Esophagus (tissue), 2 donors: ENCODE measurements around the gene PGBD2. TPM values are rescaled to one million over a fixed set of nuclear protein-coding genes. Genes with fewer than 3 reads are reported as not detected.
A peak's percentile ranks its signal among the peaks of the same experiment; 100 is the strongest.

Experiments
- H3K27ac ChIP-seq, 2 donors: one replicate each; pipeline ENCODE4 v1.5.1; 2013; ENCODE audit warnings: low read depth in 2 of 2, mild to moderate bottlenecking in 2 of 2, inconsistent platforms in 1 of 2, low read length in 1 of 2, moderate library complexity in 1 of 2
- H3K27me3 ChIP-seq, 2 donors: one replicate each; pipeline ENCODE4 v1.6.1; 2013; ENCODE audit warnings: low read length in 2 of 2, control low read depth in 1 of 2, mild to moderate bottlenecking in 1 of 2; ENCODE audit not compliant: insufficient read depth in 2 of 2, control insufficient read depth in 1 of 2
- H3K36me3 ChIP-seq, 2 donors: one replicate each; pipeline ENCODE4 v1.6.1; 2013; ENCODE audit warnings: low read length in 1 of 2; ENCODE audit not compliant: control insufficient read depth in 2 of 2, insufficient read depth in 2 of 2
- H3K4me1 ChIP-seq, 2 donors: one replicate each; pipeline ENCODE4 v1.6.1; 2013; ENCODE audit warnings: low read length in 1 of 2; ENCODE audit not compliant: control insufficient read depth in 2 of 2, insufficient read depth in 2 of 2
- H3K4me3 ChIP-seq, 2 donors: one replicate each; pipeline ENCODE4 v1.5.1; 2013; ENCODE audit warnings: low read length in 2 of 2, mild to moderate bottlenecking in 2 of 2, low read depth in 1 of 2, moderate library complexity in 1 of 2
- H3K9me3 ChIP-seq, 2 donors: one replicate each; pipeline ENCODE4 v1.6.1; 2013; ENCODE audit warnings: mild to moderate bottlenecking in 2 of 2, low read depth in 1 of 2, low read length in 1 of 2, moderate library complexity in 1 of 2; ENCODE audit not compliant: control insufficient read depth in 2 of 2, insufficient read depth in 1 of 2
- WGBS, 2 donors: extraction: QIAGEN DNeasy Blood & Tissue Kit; methylation state at CpG; one replicate each; pipeline ENCODE4 v1.1.7; 2013; 5-methylcytosine and 5-hydroxymethylcytosine counted together
- polyA plus RNA-seq, 2 donors: library from polyadenylated mRNA; stranded (reverse); fragments of 200-250 nt; gene quantifications; one replicate each; pipeline ENCODE4 v1.2.3, GENCODE V29; 2013
- donor health status: healthy with polysubstance abuse.
- donor health status: Bipolar disorder and iron deficiency.

Gene PGBD2
- polyA plus RNA-seq = 1 to 10 TPM; 3.8 to 7.2 TPM

GRCh38 chr1:248906009-248906752 is at the start of gene PGBD2:
PGBD2 (plus strand) TSS chr1:248906235; CDS start chr1:248913863, 7,628 bp downstream.
- Histone ChIP-seq H3K27me3 (no peaks in the 10 kb centered on the region), H3K9me3 (no peaks in the 10 kb centered on the region), H3K4me3 (peak within 1 kb of the TSS; percentile 78 to 79), H3K27ac (peak within 1 kb of the TSS; percentile 94 to 96), H3K4me1 (no peaks in the 10 kb centered on the region), H3K36me3 (peaks cover 2 to 5% of the 10 kb centered on the region in 2 donors)
- WGBS, 2 donors = 1% methylated on average over 78 to 80 of the region's 80 CpGs

- Histone ChIP-seq H3K36me3 (peaks cover 2 to 15% of the 10 kb centered on the region in 2 donors), H3K4me3 (peak overlapping the region in 1 of 2 donors; percentile 61), H3K27me3 (no peaks in the 10 kb centered on the region), H3K9me3 (no peaks in the 10 kb centered on the region), H3K4me1 (peaks cover 3 to 11% of the 10 kb centered on the region in 2 donors), H3K27ac (peak overlapping the region in 1 of 2 donors; percentile 93)
- 86 to 88% methylated on average over 7 of the region's 7 CpGs for WGBS, 2 donors
Measured at GRCh38 chr1:248857201-248857600, 48.8 kb upstream of the PGBD2 start.

GRCh38 chr1:248857749-248858095 is 48.3 kb upstream of the PGBD2 start:
- H3K9me3 ChIP-seq = no peaks in the 10 kb centered on the region
- H3K36me3 ChIP-seq = peaks cover 2 to 15% of the 10 kb centered on the region in 2 donors
- H3K27ac ChIP-seq = peak overlapping the region; percentile 91 to 93
- H3K4me3 ChIP-seq = peak overlapping the region; percentile 61 to 73
- no peaks in the 10 kb centered on the region for H3K27me3 ChIP-seq
- 12 to 17% methylated on average over 4 of the region's 4 CpGs for WGBS, 2 donors
- peaks cover 3 to 10% of the 10 kb centered on the region in 2 donors for H3K4me1 ChIP-seq

GRCh38 chr1:248858096-248858890 is 47.7 kb upstream of the PGBD2 start:
- H3K27ac ChIP-seq = peak overlapping the region; percentile 91 to 93
- H3K27me3 ChIP-seq = no peaks in the 10 kb centered on the region
- peak overlapping the region; percentile 61 to 73 for H3K4me3 ChIP-seq
- no peaks in the 10 kb centered on the region for H3K9me3 ChIP-seq
- H3K36me3 ChIP-seq = peaks cover 2 to 15% of the 10 kb centered on the region in 2 donors
- peaks cover 3 to 13% of the 10 kb centered on the region in 2 donors for H3K4me1 ChIP-seq
- WGBS, 2 donors = 1% methylated on average over 35 to 45 of the region's 45 CpGs

- H3K27ac ChIP-seq = peak within 1 kb of the TSS; percentile 91 to 93
- peaks cover 7 to 17% of the 10 kb centered on the region in 2 donors for H3K4me1 ChIP-seq
- peak within 1 kb of the TSS; percentile 61 to 73 for H3K4me3 ChIP-seq
- H3K27me3 ChIP-seq = no peaks in the 10 kb centered on the region
- H3K36me3 ChIP-seq = peaks cover 2 to 9% of the 10 kb centered on the region in 2 donors
- 6% methylated on average over 62 of the region's 62 CpGs for WGBS, 2 donors
- H3K9me3 ChIP-seq = no peaks in the 10 kb centered on the region
Measured at GRCh38 chr1:248858891-248859889, 46.8 kb upstream of the PGBD2 start, which contains the start of gene ZNF692. ZNF692 (minus strand) TSS chr1:248859085; CDS start chr1:248858309, 776 bp downstream.

GRCh38 chr1:248860007-248860406 is 46.0 kb upstream of the PGBD2 start:
- H3K27ac ChIP-seq = no peak overlapping the region
- H3K9me3 ChIP-seq = no peaks in the 10 kb centered on the region
- H3K4me1 ChIP-seq = peaks cover 7 to 17% of the 10 kb centered on the region in 2 donors
- 88 to 93% methylated on average over 4 of the region's 4 CpGs for WGBS, 2 donors
- no peak overlapping the region for H3K4me3 ChIP-seq
- peaks cover 2 to 6% of the 10 kb centered on the region in 2 donors for H3K36me3 ChIP-seq
- H3K27me3 ChIP-seq = no peaks in the 10 kb centered on the region

GRCh38 chr1:248861616-248862015 is 44.4 kb upstream of the PGBD2 start:
- Histone ChIP-seq H3K4me1 (peaks cover 7 to 17% of the 10 kb centered on the region in 2 donors), H3K9me3 (no peaks in the 10 kb centered on the region), H3K27me3 (no peaks in the 10 kb centered on the region), H3K36me3 (no peaks in the 10 kb centered on the region), H3K4me3 (no peak overlapping the region), H3K27ac (no peak overlapping the region)
- 89 to 92% methylated on average over 2 of the region's 2 CpGs for WGBS, 2 donors

- Histone ChIP-seq H3K36me3 (no peaks in the 10 kb centered on the region), H3K27ac (peak overlapping the region; percentile 15 to 71), H3K4me3 (peak overlapping the region; percentile 43 to 67), H3K4me1 (peaks cover 5 to 14% of the 10 kb centered on the region in 2 donors), H3K27me3 (no peaks in the 10 kb centered on the region), H3K9me3 (no peaks in the 10 kb centered on the region)
- WGBS, 2 donors = 14 to 17% methylated on average over 4 of the region's 4 CpGs
Measured at GRCh38 chr1:248862695-248862997, 43.4 kb upstream of the PGBD2 start.
